PC-9 (cell line): ENCODE results near the gene INTS4. TPM values are rescaled to one million over a fixed set of nuclear protein-coding genes. Genes with fewer than 3 reads are reported as not detected.
A peak's percentile ranks its signal among the peaks of the same experiment; 100 is the strongest.

Experiments used
- BruUV-seq: library from RNA; stranded (reverse); fragments of 400-500 nt; replicated peaks from 2 replicates; lab custom pipeline; 2021; lab: Mats Ljungman, UMichigan
- CTCF ChIA-PET: fragments of 300-600 bp; sonication (Branson Sonifier 250); formaldehyde crosslinking; loops from one replicate; lab custom pipeline; 2022; ENCODE audit warnings: antibody characterized with exemption; lab: Charles Lee
- POLR2A ChIA-PET: fragments of 300-600 bp; sonication (Branson Sonifier 250); formaldehyde crosslinking; loops from one replicate; lab custom pipeline; 2022; ENCODE audit warnings: antibody characterized with exemption; ENCODE audit not compliant: unreplicated experiment; lab: Charles Lee
- DNase-seq, 2 experiments: peaks; one replicate each; pipeline versions ENCODE4 v3.0.0 to v3.0.0-alpha.2; 2015 to 2022; ENCODE audit warnings: mixed read lengths in 1 of 2
- H2AFZ ChIP-seq: fragments of 200-600 bp; sonication (generic); 2 replicates; pipeline ENCODE4 v1.8.1; 2017; ENCODE audit warnings: antibody characterized with exemption
- H3F3A ChIP-seq: fragments of 200-600 bp; sonication (generic); 2 replicates; pipeline ENCODE4 v1.8.1; 2017; ENCODE audit warnings: antibody characterized with exemption, mild to moderate bottlenecking, low read depth; ENCODE audit not compliant: insufficient read depth
- H3K27ac ChIP-seq: fragments of 200-600 bp; sonication (generic); 2 replicates; pipeline ENCODE4 v1.6.1; 2016; ENCODE audit warnings: mixed run types
- H3K27me3 ChIP-seq: fragments of 200-600 bp; sonication (generic); 2 replicates; pipeline ENCODE4 v1.6.1; 2016; ENCODE audit warnings: low read depth, mixed run types; ENCODE audit not compliant: insufficient read depth
- H3K36me3 ChIP-seq: fragments of 200-600 bp; sonication (generic); 2 replicates; pipeline ENCODE4 v1.6.1; 2016; ENCODE audit warnings: low read depth, mixed run types
- H3K4me1 ChIP-seq: fragments of 200-600 bp; sonication (generic); replicated peaks from 2 replicates; pipeline ENCODE4 v1.6.1; 2016; ENCODE audit warnings: mixed run types; ENCODE audit not compliant: insufficient read depth
- H3K4me2 ChIP-seq: fragments of 200-600 bp; sonication (generic); 2 replicates; pipeline ENCODE4 v1.6.1; 2017; ENCODE audit warnings: mixed run types
- H3K4me3 ChIP-seq: fragments of 200-600 bp; sonication (generic); 2 replicates; pipeline ENCODE4 v1.6.1; 2016; ENCODE audit warnings: mixed run types
- H3K79me2 ChIP-seq: fragments of 200-600 bp; sonication (generic); 2 replicates; pipeline ENCODE4 v1.6.1; 2017; ENCODE audit warnings: low read depth, mixed run types
- H3K9me2 ChIP-seq: fragments of 200-600 bp; sonication (generic); 2 replicates; pipeline ENCODE4 v1.8.1; 2017; ENCODE audit warnings: mild to moderate bottlenecking; ENCODE audit not compliant: insufficient read depth
- H3K9me3 ChIP-seq: fragments of 200-600 bp; sonication (generic); 2 replicates; pipeline ENCODE4 v1.8.1; 2016; ENCODE audit warnings: low read depth; ENCODE audit not compliant: insufficient read depth
- H4K20me1 ChIP-seq: fragments of 200-600 bp; sonication (generic); 2 replicates; pipeline ENCODE4 v1.8.1; 2017; ENCODE audit not compliant: insufficient read depth
- CTCF ChIP-seq: fragments of 200-600 bp; sonication (generic); conservative IDR thresholded peaks from 2 replicates; pipeline ENCODE4 v1.6.1; 2017; ENCODE audit warnings: mixed run types, antibody characterized with exemption, mild to moderate bottlenecking, moderate library complexity
- EZH2 ChIP-seq: fragments of 200-600 bp; sonication (generic); IDR thresholded peaks from 2 replicates; pipeline ENCODE4 v1.8.0; 2017; ENCODE audit warnings: antibody characterized with exemption, low read depth
- intact Hi-C: fragments of 100-400 bp; cut with micrococcal nuclease; formaldehyde crosslinking; loops from one replicate; pipeline ENCODE4 v1.10.0; 2022; ENCODE audit not compliant: unreplicated experiment
- total RNA-seq: library from RNA; stranded (reverse); gene quantifications from 2 replicates; pipeline ENCODE4 v1.2.3, GENCODE V29; 2021

The INTS4 gene
- total RNA-seq, 1 experiment from 2014 or later = 53.8 TPM

DNA sequence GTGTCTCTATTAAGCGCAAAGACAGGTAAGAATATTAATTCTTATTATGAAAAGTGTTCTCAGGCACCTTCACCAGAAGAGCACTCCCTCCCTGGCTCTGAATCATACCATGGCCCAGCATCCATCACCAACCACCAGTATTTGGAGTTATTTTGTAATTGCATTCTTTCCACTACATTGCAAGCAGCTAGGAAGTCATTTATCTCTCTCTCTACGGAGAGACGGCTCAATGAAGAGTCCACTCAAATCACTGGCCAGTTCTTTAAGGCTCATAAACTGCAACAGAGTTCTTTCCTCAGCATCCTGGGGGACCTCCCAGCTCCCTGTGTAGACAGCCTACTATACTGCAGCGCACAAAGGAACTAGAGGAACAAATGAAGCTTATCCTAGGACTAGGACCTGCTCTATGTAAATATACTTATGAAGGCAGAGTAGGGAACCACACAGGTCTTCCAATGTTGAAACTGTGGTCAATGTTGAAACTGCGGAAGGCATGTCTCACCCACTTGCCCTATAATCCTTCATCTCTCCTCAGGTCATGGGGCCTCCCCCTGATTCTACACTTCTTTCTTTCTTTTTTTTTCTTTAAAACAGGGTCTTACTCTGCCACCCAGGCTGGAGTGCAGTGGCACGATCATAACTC is 110.2 kb downstream of the INTS4 start:
- TF ChIP-seq EZH2 (no peak), CTCF (no peak)
- intact Hi-C loops = no loop called here
- Histone ChIP-seq H3K9me3 (no peaks in the 10 kb centered on the region), H2AFZ (no peak overlapping the region), H3K4me1 (no peaks in the 10 kb centered on the region), H3K27ac (no peak overlapping the region), H3K9me2 (no peaks in the 10 kb centered on the region), H4K20me1 (no peaks in the 10 kb centered on the region), H3K4me3 (no peak overlapping the region), H3K27me3 (no peaks in the 10 kb centered on the region), H3K4me2 (no peak overlapping the region), H3K79me2 (no peaks in the 10 kb centered on the region), H3K36me3 (0 out of 2 replicates have a peak, but pooled peaks cover 8% of the 10 kb centered on the region), H3F3A (peaks cover 3% of the 10 kb centered on the region; the same call in 1 of the 2 replicates)
- POLR2A ChIA-PET = no interaction called here
- CTCF ChIA-PET = no interaction called here
- no TSS peak for BruUV-seq
- DNase-seq = peak in 1 of 2 experiments; percentile 21

DNA sequence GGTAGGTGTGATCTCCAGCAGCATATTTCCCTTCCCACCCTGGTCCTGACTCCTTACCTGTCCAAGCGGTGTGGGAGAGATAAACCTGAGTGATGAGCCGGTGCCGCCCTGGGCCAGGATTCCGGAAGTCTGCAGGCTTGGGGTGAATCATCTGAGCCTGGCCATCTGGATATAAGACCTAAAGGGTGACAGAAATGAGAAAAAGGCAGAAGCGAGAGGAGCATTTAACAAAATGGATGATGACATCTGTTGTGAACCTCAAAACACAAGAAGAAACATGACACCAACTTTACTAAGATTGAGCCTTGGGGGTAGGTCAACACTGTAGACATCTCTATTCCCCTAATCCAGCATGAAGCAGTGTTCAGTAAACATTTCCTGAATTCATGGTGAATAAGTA is 110.7 kb downstream of the INTS4 start:
- H3K9me2 ChIP-seq = no peaks in the 10 kb centered on the region
- BruUV-seq = no TSS peak
- H4K20me1 ChIP-seq = no peaks in the 10 kb centered on the region
- no peak overlapping the region for H3K4me3 ChIP-seq
- CTCF ChIA-PET = no interaction called here
- POLR2A ChIA-PET = no interaction called here
- H2AFZ ChIP-seq = no peak overlapping the region
- no peaks in the 10 kb centered on the region for H3K9me3 ChIP-seq
- no peak for TF ChIP-seq EZH2
- TF ChIP-seq CTCF = no peak
- H3K79me2 ChIP-seq = no peaks in the 10 kb centered on the region
- no peak overlapping the region for H3K4me2 ChIP-seq
- 0 out of 2 replicates have a peak, but pooled peaks cover 8% of the 10 kb centered on the region for H3K36me3 ChIP-seq
- DNase-seq = peak in 1 of 2 experiments; percentile 23
- H3K27me3 ChIP-seq = no peaks in the 10 kb centered on the region
- intact Hi-C loops = no loop called here
- no peaks in the 10 kb centered on the region for H3K4me1 ChIP-seq
- H3F3A ChIP-seq = peaks cover 3% of the 10 kb centered on the region; the same call in 1 of the 2 replicates
- no peak overlapping the region for H3K27ac ChIP-seq

- DNase-seq = peak in 1 of 2 experiments; percentile 13
- TF ChIP-seq CTCF (no peak), EZH2 (no peak)
- Histone ChIP-seq H4K20me1 (no peaks in the 10 kb centered on the region), H3K4me3 (no peak overlapping the region), H3K36me3 (0 out of 2 replicates have a peak, but pooled peaks cover 8% of the 10 kb centered on the region), H3K9me2 (no peaks in the 10 kb centered on the region), H3K4me1 (no peaks in the 10 kb centered on the region), H2AFZ (no peak overlapping the region), H3K9me3 (no peaks in the 10 kb centered on the region), H3F3A (peaks cover 3% of the 10 kb centered on the region; the same call in 1 of the 2 replicates), H3K4me2 (no peak overlapping the region), H3K27ac (no peak overlapping the region), H3K79me2 (no peaks in the 10 kb centered on the region), H3K27me3 (no peaks in the 10 kb centered on the region)
- CTCF ChIA-PET = no interaction called here
- BruUV-seq = no TSS peak
- intact Hi-C loops = no loop called here
- POLR2A ChIA-PET = interaction anchor here (0.7 kb wide), 1 partner anchor 693 kb away, joined by 5 read pairs; no protein-coding TSS in a partner anchor
Measured at GRCh38 chr11:77882396-77882795, 112.1 kb downstream of the INTS4 start.
